H9 (cell line): ENCODE data around the gene PIANP. TPM values are rescaled to one million over a fixed set of nuclear protein-coding genes. Genes with fewer than 3 reads are reported as not detected.

ENCODE experiments used
- DNase-seq: peaks from one replicate; pipeline ENCODE4 v3.0.0-alpha.2; 2017
- H2AFZ ChIP-seq: one replicate; pipeline ENCODE4 v1.6.1; 2013; ENCODE audit warnings: mild to moderate bottlenecking, low read length, control low read depth, moderate library complexity
- H2AK5ac ChIP-seq: 2 replicates; pipeline ENCODE4 v1.6.1; 2013; ENCODE audit warnings: low read length, control low read depth, mixed read lengths; ENCODE audit not compliant: insufficient read length
- H2BK120ac ChIP-seq: one replicate; pipeline ENCODE4 v1.6.1; 2013; ENCODE audit warnings: low read depth, mild to moderate bottlenecking, low read length, control low read depth, inconsistent platforms; ENCODE audit not compliant: poor library complexity, severe bottlenecking
- H2BK12ac ChIP-seq: 2 replicates; pipeline ENCODE4 v1.6.1; 2013; ENCODE audit warnings: low read length, control low read depth, mixed read lengths, low read depth; ENCODE audit not compliant: insufficient read length
- H2BK15ac ChIP-seq: 2 replicates; pipeline ENCODE4 v1.6.1; 2013; ENCODE audit warnings: low read depth, low read length, control low read depth
- H2BK20ac ChIP-seq: one replicate; pipeline ENCODE4 v1.6.1; 2013; ENCODE audit warnings: low read depth, mild to moderate bottlenecking, low read length, control low read depth, inconsistent platforms; ENCODE audit not compliant: poor library complexity, severe bottlenecking
- H2BK5ac ChIP-seq: 2 replicates; pipeline ENCODE4 v1.6.1; 2013; ENCODE audit warnings: low read length, control low read depth, mixed read lengths; ENCODE audit not compliant: insufficient read length
- H3K14ac ChIP-seq: 2 replicates; pipeline ENCODE4 v1.6.1; 2013; ENCODE audit warnings: low read length, control low read depth; ENCODE audit not compliant: insufficient read depth
- H3K18ac ChIP-seq: 2 replicates; pipeline ENCODE4 v1.6.1; 2013; ENCODE audit warnings: low read depth, mild to moderate bottlenecking, mixed read lengths, low read length, control low read depth; ENCODE audit not compliant: insufficient read length
- H3K23ac ChIP-seq: 2 replicates; pipeline ENCODE4 v1.6.1; 2013; ENCODE audit warnings: low read length, control low read depth, mixed read lengths, low read depth; ENCODE audit not compliant: insufficient read length
- H3K23me2 ChIP-seq: 2 replicates; pipeline ENCODE4 v1.6.1; 2013; ENCODE audit warnings: low read depth, mild to moderate bottlenecking, mixed read lengths, low read length, control low read depth; ENCODE audit not compliant: insufficient read length, poor library complexity, severe bottlenecking
- H3K27ac ChIP-seq: 2 replicates; pipeline ENCODE4 v1.5.1; 2013; ENCODE audit warnings: low read length, control low read depth, mixed read lengths, low read depth; ENCODE audit not compliant: insufficient read length
- H3K27me3 ChIP-seq: 2 replicates; pipeline ENCODE4 v1.6.1; 2013; ENCODE audit warnings: low read length, control low read depth, inconsistent platforms; ENCODE audit not compliant: insufficient read depth
- H3K4ac ChIP-seq: 2 replicates; pipeline ENCODE4 v1.6.1; 2013; ENCODE audit warnings: low read depth, mild to moderate bottlenecking, control low read depth, inconsistent platforms, low read length, moderate library complexity
- H3K4me1 ChIP-seq: 2 replicates; pipeline ENCODE4 v1.6.1; 2013; ENCODE audit warnings: low read length, control low read depth, inconsistent platforms; ENCODE audit not compliant: insufficient read depth
- H3K4me2 ChIP-seq: 2 replicates; pipeline ENCODE4 v1.6.1; 2013; ENCODE audit warnings: low read length, control low read depth, mixed read lengths; ENCODE audit not compliant: insufficient read length, insufficient read depth
- H3K56ac ChIP-seq: 2 replicates; pipeline ENCODE4 v1.6.1; 2013; ENCODE audit warnings: low read depth, mild to moderate bottlenecking, mixed read lengths, low read length, control low read depth; ENCODE audit not compliant: insufficient read length
- H3K79me1 ChIP-seq: 2 replicates; pipeline ENCODE4 v1.6.1; 2013; ENCODE audit warnings: low read depth, mild to moderate bottlenecking, moderate library complexity, low read length, control low read depth, inconsistent platforms; ENCODE audit not compliant: insufficient read depth, poor library complexity, severe bottlenecking
- H3K79me2 ChIP-seq: 2 replicates; pipeline ENCODE4 v1.6.1; 2013; ENCODE audit warnings: low read length, control low read depth, inconsistent platforms; ENCODE audit not compliant: insufficient read depth
- H3K9ac ChIP-seq: 2 replicates; pipeline ENCODE4 v1.6.1; 2013; ENCODE audit warnings: low read length, control low read depth, mixed read lengths; ENCODE audit not compliant: insufficient read length; ENCODE audit errors: extremely low read depth
- H3K9me3 ChIP-seq: one replicate; pipeline ENCODE4 v1.6.1; 2013; ENCODE audit warnings: low read depth, low read length, inconsistent platforms; ENCODE audit not compliant: control insufficient read depth
- H3T11ph ChIP-seq: one replicate; pipeline ENCODE4 v1.6.1; 2013; ENCODE audit warnings: mild to moderate bottlenecking, low read length, control low read depth, inconsistent platforms
- H4K20me1 ChIP-seq: one replicate; pipeline ENCODE4 v1.6.1; 2013; ENCODE audit not compliant: control insufficient read depth, insufficient read length, insufficient read depth
- H4K5ac ChIP-seq: 2 replicates; pipeline ENCODE4 v1.6.1; 2013; ENCODE audit warnings: low read depth, mild to moderate bottlenecking, mixed read lengths, low read length, control low read depth; ENCODE audit not compliant: insufficient read length
- H4K8ac ChIP-seq: replicated peaks from 2 replicates; pipeline ENCODE4 v1.6.1; 2013; ENCODE audit warnings: low read length, control low read depth, mixed read lengths, low read depth; ENCODE audit not compliant: insufficient read length
- H4K91ac ChIP-seq: 2 replicates; pipeline ENCODE4 v1.6.1; 2013; ENCODE audit warnings: low read depth, mild to moderate bottlenecking, moderate library complexity, mixed read lengths, low read length, control low read depth; ENCODE audit not compliant: insufficient read length
- H3K27ac Mint-ChIP-seq, 3 experiments: 2 replicates in 2 of 3; 3 replicates in 1 of 3; pipeline ENCODE4 v1.8.0; 2020 to 2021; ENCODE audit warnings: mixed read lengths in 3 of 3, mild to moderate bottlenecking in 1 of 3, moderate library complexity in 1 of 3
- H3K27me3 Mint-ChIP-seq: 2 replicates; pipeline ENCODE4 v1.8.0; 2021; ENCODE audit warnings: low read depth, mild to moderate bottlenecking, moderate library complexity, mixed read lengths
- H3K36me3 Mint-ChIP-seq, 3 experiments: 2 replicates in 2 of 3; 3 replicates in 1 of 3; pipeline ENCODE4 v1.8.0; 2020 to 2021; ENCODE audit warnings: low read depth in 3 of 3, mixed read lengths in 3 of 3; ENCODE audit not compliant: insufficient read depth in 1 of 3
- H3K4me1 Mint-ChIP-seq, 2 experiments: 2 replicates each; pipeline ENCODE4 v1.8.0; 2020; ENCODE audit warnings: mixed read lengths in 2 of 2
- H3K4me3 Mint-ChIP-seq, 2 experiments: 2 replicates in 1 of 2; 3 replicates in 1 of 2; pipeline ENCODE4 v1.8.0; 2020 to 2021; ENCODE audit warnings: mild to moderate bottlenecking in 2 of 2, mixed read lengths in 2 of 2, moderate library complexity in 1 of 2
- H3K9me3 Mint-ChIP-seq, 2 experiments: 2 replicates in 1 of 2; 3 replicates in 1 of 2; pipeline ENCODE4 v1.8.0; 2020; ENCODE audit warnings: mild to moderate bottlenecking in 2 of 2, mixed read lengths in 2 of 2, moderate library complexity in 1 of 2
- CTCF ChIP-seq: fragments of 200-600 bp; sonication (generic); conservative IDR thresholded peaks from 3 replicates; pipeline ENCODE4 v1.8.0; 2021; ENCODE audit warnings: antibody characterized with exemption, mild to moderate bottlenecking
- WGBS: extraction: QIAGEN DNeasy Blood & Tissue Kit; methylation state at CpG from one replicate; pipeline ENCODE4 v1.1.7; 2013; ENCODE audit warnings: missing lambda C conversion rate, low lambda C conversion rate, mixed read lengths; ENCODE audit not compliant: insufficient read length; ENCODE audit errors: extremely low coverage; 5-methylcytosine and 5-hydroxymethylcytosine counted together
- total RNA-seq: library from RNA; stranded (reverse); gene quantifications from 2 replicates; pipeline ENCODE4 v1.2.1, GENCODE V29; 2021

PIANP gene
- total RNA-seq, 1 experiment from 2014 or later, result 6.6 TPM

- Histone ChIP-seq H3K79me2 (no peaks in the 10 kb centered on the region), H3K9me3 (no peaks in the 10 kb centered on the region), H3K18ac (no peak overlapping the region), H3K79me1 (no peaks in the 10 kb centered on the region), H3K9ac (no peak overlapping the region), H2BK5ac (no peak overlapping the region), H3K27me3 (peaks cover 3% of the 10 kb centered on the region; the same call in 1 of the 2 replicates), H3K56ac (no peak overlapping the region), H2BK15ac (no peak overlapping the region), H2BK12ac (no peak overlapping the region), H4K20me1 (no peaks in the 10 kb centered on the region), H3K27ac (no peak overlapping the region), H3K23ac (no peak overlapping the region), H2AK5ac (no peak overlapping the region), H2BK120ac (no peak overlapping the region), H3K14ac (no peak overlapping the region), H3K4ac (no peak overlapping the region), H3T11ph (no peak overlapping the region), H3K4me1 (peaks cover 3% of the 10 kb centered on the region), H3K23me2 (peaks cover 17% of the 10 kb centered on the region), H4K8ac (no peak overlapping the region), H4K5ac (no peak overlapping the region), H3K4me2 (no peak overlapping the region), H2BK20ac (no peak overlapping the region), H4K91ac (no peak overlapping the region), H2AFZ (no peak overlapping the region)
- TF ChIP-seq CTCF, result no peak
- no peak for DNase-seq
- peaks cover 57% of the 10 kb centered on the region for H3K27me3 Mint-ChIP-seq
- peak overlapping the region; percentile 74 to 92; a peak in 4 of 5 replicates for H3K4me3 Mint-ChIP-seq
- peaks cover 3 to 18% (median 8%) of the 10 kb centered on the region in 3 experiments for H3K36me3 Mint-ChIP-seq
- H3K27ac Mint-ChIP-seq, result peak overlapping the region in 2 of 3 experiments; percentile 12 to 39; a peak in 1 of 7 replicates
- no CpG with 5 or more reads among the region's 8 CpGs for WGBS
- peaks cover 0 to 2% of the 10 kb centered on the region in 2 experiments; a peak in 2 of 5 replicates for H3K9me3 Mint-ChIP-seq
- H3K4me1 Mint-ChIP-seq, result peaks cover 21 to 25% of the 10 kb centered on the region in 2 experiments
Measured at GRCh38 chr12:6698352-6699046, 2.1 kb downstream of the PIANP start.
